IMR-90 (cell line): ENCODE measurements around the gene USP30. TPM values are rescaled to one million over a fixed set of nuclear protein-coding genes. Genes with fewer than 3 reads are reported as not detected.

Experiments used
- ATAC-seq: fragments of 200-7000 bp; cut with Tn5 transposase; 2 replicates; pipeline ENCODE4 v1.9.1; 2020; ENCODE audit warnings: low read depth, mild to moderate bottlenecking, moderate library complexity
- BruUV-seq: library from RNA; stranded (reverse); fragments of 400-500 nt; replicated peaks from 2 replicates; lab custom pipeline; 2021; lab: Mats Ljungman, UMichigan
- CTCF ChIA-PET: fragments of 300-600 bp; formaldehyde crosslinking; extraction: SDS; loops from one replicate; lab custom pipeline; 2021; ENCODE audit warnings: antibody characterized with exemption; lab: Yijun Ruan, JAX
- POLR2A ChIA-PET: fragments of 300-600 bp; sonication (Branson Sonifier 250); formaldehyde crosslinking; loops from one replicate; lab custom pipeline; 2022; ENCODE audit warnings: antibody characterized with exemption; ENCODE audit not compliant: unreplicated experiment; lab: Charles Lee
- DNase-seq: peaks from one replicate; pipeline ENCODE4 v3.0.0; 2013
- H2AFZ ChIP-seq: replicated peaks from 2 replicates; pipeline ENCODE3; 2013; ENCODE audit warnings: low read length, mild to moderate bottlenecking; ENCODE audit not compliant: poor library complexity
- H2AK5ac ChIP-seq: 2 replicates; pipeline ENCODE4 v1.6.1; 2013; ENCODE audit warnings: low read depth, low read length, inconsistent platforms
- H2AK9ac ChIP-seq: replicated peaks from 2 replicates; pipeline ENCODE3; 2013; ENCODE audit warnings: mild to moderate bottlenecking, low read depth, low read length, moderate library complexity; ENCODE audit not compliant: poor library complexity
- H2BK120ac ChIP-seq: 2 replicates; pipeline ENCODE4 v1.6.1; 2013; ENCODE audit warnings: low read depth, low read length, inconsistent platforms
- H2BK15ac ChIP-seq: 3 replicates; pipeline ENCODE4 v1.6.1; 2013; ENCODE audit warnings: low read depth, low read length, inconsistent platforms
- H2BK20ac ChIP-seq: 2 replicates; pipeline ENCODE4 v1.6.1; 2013; ENCODE audit warnings: low read depth, mild to moderate bottlenecking, inconsistent platforms, low read length, moderate library complexity
- H2BK5ac ChIP-seq: 2 replicates; pipeline ENCODE4 v1.6.1; 2013; ENCODE audit warnings: mild to moderate bottlenecking, low read depth, low read length, inconsistent platforms; ENCODE audit not compliant: poor library complexity, severe bottlenecking
- H3K14ac ChIP-seq: replicated peaks from 2 replicates; pipeline ENCODE4 v1.6.1; 2013; ENCODE audit warnings: low read depth, low read length, inconsistent platforms
- H3K18ac ChIP-seq: 2 replicates; pipeline ENCODE4 v1.6.1; 2013; ENCODE audit warnings: low read depth, low read length, control low read depth
- H3K23ac ChIP-seq: 2 replicates; pipeline ENCODE4 v1.6.1; 2013; ENCODE audit warnings: low read depth, low read length, inconsistent platforms
- H3K27ac ChIP-seq: 2 replicates; pipeline ENCODE4 v1.5.1; 2013; ENCODE audit warnings: mild to moderate bottlenecking, control low read depth, low read length; ENCODE audit not compliant: insufficient read depth
- H3K27me3 ChIP-seq: 2 replicates; pipeline ENCODE4 v1.6.1; 2013; ENCODE audit warnings: low read length; ENCODE audit not compliant: control insufficient read depth, insufficient read depth
- H3K36me3 ChIP-seq: 2 replicates; pipeline ENCODE4 v1.6.1; 2013; ENCODE audit warnings: low read length, mixed read lengths; ENCODE audit not compliant: control insufficient read depth, insufficient read depth
- H3K4ac ChIP-seq: 2 replicates; pipeline ENCODE4 v1.6.1; 2013; ENCODE audit warnings: low read depth, low read length, inconsistent platforms
- H3K4me1 ChIP-seq: 2 replicates; pipeline ENCODE4 v1.6.1; 2013; ENCODE audit warnings: low read length, mixed read lengths; ENCODE audit not compliant: control insufficient read depth, insufficient read depth
- H3K4me2 ChIP-seq: 2 replicates; pipeline ENCODE4 v1.6.1; 2013; ENCODE audit warnings: low read depth, mild to moderate bottlenecking, control low read depth, low read length, moderate library complexity
- H3K4me3 ChIP-seq: 2 replicates; pipeline ENCODE4 v1.5.1; 2013; ENCODE audit warnings: low read depth, mild to moderate bottlenecking, control low read depth, low read length, moderate library complexity; ENCODE audit not compliant: insufficient read depth
- H3K56ac ChIP-seq: 2 replicates; pipeline ENCODE4 v1.6.1; 2013; ENCODE audit warnings: low read length, inconsistent platforms; ENCODE audit not compliant: insufficient read depth; ENCODE audit errors: extremely low read depth
- H3K79me1 ChIP-seq, 2 experiments: 2 replicates each; pipeline ENCODE4 v1.6.1; 2013; ENCODE audit warnings: low read length in 2 of 2, inconsistent platforms in 1 of 2, low read depth in 1 of 2
- H3K9ac ChIP-seq: 2 replicates; pipeline ENCODE4 v1.6.1; 2013; ENCODE audit warnings: low read depth, low read length, control low read depth
- H3K9me1 ChIP-seq: 2 replicates; pipeline ENCODE4 v1.6.1; 2013; ENCODE audit warnings: low read length, inconsistent platforms; ENCODE audit not compliant: insufficient read depth
- H3K9me3 ChIP-seq: 2 replicates; pipeline ENCODE4 v1.6.1; 2013; ENCODE audit warnings: low read length; ENCODE audit not compliant: control insufficient read depth, insufficient read depth
- H4K20me1 ChIP-seq: 2 replicates; pipeline ENCODE4 v1.6.1; 2013; ENCODE audit warnings: low read length, inconsistent platforms; ENCODE audit not compliant: insufficient read depth
- H4K5ac ChIP-seq: 2 replicates; pipeline ENCODE4 v1.6.1; 2013; ENCODE audit warnings: mild to moderate bottlenecking, low read depth, low read length, control low read depth
- H4K8ac ChIP-seq, 2 experiments: 2 replicates each; pipeline ENCODE4 v1.6.1; 2013; ENCODE audit warnings: low read depth in 2 of 2, low read length in 2 of 2, control low read depth in 1 of 2, inconsistent platforms in 1 of 2
- H4K91ac ChIP-seq: 2 replicates; pipeline ENCODE4 v1.6.1; 2013; ENCODE audit warnings: low read depth, low read length, inconsistent platforms; ENCODE audit not compliant: insufficient read depth
- MAFK ChIP-seq: IDR thresholded peaks from 2 replicates; pipeline ENCODE4 v1.6.1; 2012; ENCODE audit warnings: low read depth, low read length, improper control_type of control experiment
- MAZ ChIP-seq: IDR thresholded peaks from 2 replicates; pipeline ENCODE4 v1.6.1; 2012; ENCODE audit warnings: low read depth, mild to moderate bottlenecking, low read length, improper control_type of control experiment, moderate library complexity, borderline replicate concordance
- NFE2L2 ChIP-seq: fragments of 150-350 bp; IDR thresholded peaks from 2 replicates; pipeline ENCODE4 v1.6.1; 2016; ENCODE audit warnings: low read depth, mild to moderate bottlenecking, low read length
- WGBS, 2 experiments: methylation state at CpG; one replicate each; pipeline versions ENCODE4 v1.1.5 to v1.1.7; 2013; ENCODE audit warnings: missing lambda C conversion rate in 2 of 2; ENCODE audit not compliant: insufficient read length in 1 of 2; ENCODE audit errors: extremely low coverage in 2 of 2; 5-methylcytosine and 5-hydroxymethylcytosine counted together
- dilution Hi-C: fragments of 300-500 bp; cut with HindIII; formaldehyde crosslinking; loops from one replicate; pipeline ENCODE4 v1.14.3; 2018; ENCODE audit warnings: low sequenced_read_pairs; ENCODE audit not compliant: unreplicated experiment
- in situ Hi-C: fragments of 300-500 bp; cut with MboI; formaldehyde crosslinking; loops from 3 replicates; pipeline ENCODE4 v1.14.3; 2019; ENCODE audit warnings: low sequenced_read_pairs, inconsistent platforms, mixed read lengths
- intact Hi-C: fragments of 100-400 bp; cut with micrococcal nuclease; formaldehyde crosslinking; loops from 2 replicates; pipeline ENCODE4 v1.10.0; 2022
- polyA plus RNA-seq, 3 experiments: library from polyadenylated mRNA; depleted of rRNA; stranded (reverse); fragments of >200 nt; gene quantifications; 2 replicates each; pipeline ENCODE4 v1.2.3, GENCODE V29; 2012; ENCODE audit warnings: low replicate concordance in 1 of 3
- total RNA-seq: library from RNA; depleted of rRNA; stranded (reverse); fragments of >200 nt; gene quantifications from 2 replicates; pipeline ENCODE4 v1.2.3, GENCODE V29; 2012

USP30 gene
- total and polyA plus RNA-seq, 2 of the 4 experiments (the other 2 are of a cell fraction): 10.4 to 11.2 TPM

GRCh38 chr12:109004017-109004416, 48.4 kb upstream of the USP30 start:
- Histone ChIP-seq H3K4me2 (no peak overlapping the region), H2BK120ac (no peak overlapping the region), H3K14ac (no peak overlapping the region), H3K56ac (no peak overlapping the region), H3K27ac (no peak overlapping the region), H3K79me1 (no peaks in the 10 kb centered on the region), H4K5ac (no peak overlapping the region), H3K36me3 (no peaks in the 10 kb centered on the region), H2AK9ac (no peak overlapping the region), H3K18ac (no peak overlapping the region), H2BK5ac (no peak overlapping the region), H3K9ac (no peak overlapping the region), H2AK5ac (no peak overlapping the region), H4K8ac (no peak overlapping the region), H3K4me1 (no peaks in the 10 kb centered on the region), H4K91ac (no peak overlapping the region), H2BK15ac (no peak overlapping the region), H3K4ac (no peak overlapping the region), H3K23ac (no peak overlapping the region), H3K4me3 (no peak overlapping the region), H3K27me3 (0 out of 2 replicates have a peak, but pooled peaks cover 3% of the 10 kb centered on the region), H3K9me3 (no peaks in the 10 kb centered on the region), H4K20me1 (no peaks in the 10 kb centered on the region), H2BK20ac (no peak overlapping the region), H2AFZ (no peak overlapping the region), H3K9me1 (no peaks in the 10 kb centered on the region)
- in situ Hi-C loops (no loop called here), dilution Hi-C loops (no loop called here), intact Hi-C loops (no loop called here)
- CTCF ChIA-PET: no interaction called here
- TF ChIP-seq NFE2L2 (no peak), MAZ (no peak), MAFK (no peak)
- 29% methylated on average over 1 of the region's 3 CpGs; no CpG with 5 or more reads in 1 of the 2 experiments for whole genome bisulfite sequencing, 2 experiments
- DNase-seq: no peak
- BruUV-seq: no TSS peak
- POLR2A ChIA-PET: no interaction called here
- no peak for ATAC-seq
